CD14-positive monocyte (primary cell): Measurements from ENCODE around the gene NTSR2. TPM values are rescaled to one million over a fixed set of nuclear protein-coding genes. Genes with fewer than 3 reads are reported as not detected.

Experiments used
- DNase-seq, 3 donors: peaks; one replicate each; pipeline ENCODE4 v3.0.0-alpha.2; 2011 to 2022
- H2AFZ ChIP-seq: 2 replicates; pipeline ENCODE4 v1.6.0; 2012; ENCODE audit warnings: mild to moderate bottlenecking, low read depth, low read length, inconsistent platforms; ENCODE audit not compliant: insufficient read depth, poor library complexity, severe bottlenecking
- H3K27ac ChIP-seq, 2 donors: 1 replicate in 1 of 2; 2 replicates in 1 of 2; pipeline ENCODE4 v1.5.1; 2012 to 2013; ENCODE audit warnings: low read length in 2 of 2, control low read depth in 1 of 2, inconsistent platforms in 1 of 2, low read depth in 1 of 2, mild to moderate bottlenecking in 1 of 2
- H3K27me3 ChIP-seq, 2 donors: one replicate each; pipeline versions ENCODE4 v1.6.0 to v1.6.1; 2011 to 2013; ENCODE audit warnings: low read length in 2 of 2; ENCODE audit not compliant: control insufficient read depth in 2 of 2, insufficient read depth in 2 of 2
- H3K36me3 ChIP-seq, 2 donors: replicated peaks in 1 of 2; 1 replicate in 1 of 2; 2 replicates in 1 of 2; pipeline versions ENCODE4 v1.5.1 to v1.6.1; 2012 to 2013; ENCODE audit warnings: low read length in 2 of 2, control low read depth in 1 of 2, inconsistent platforms in 1 of 2, mild to moderate bottlenecking in 1 of 2; ENCODE audit not compliant: insufficient read depth in 2 of 2, control insufficient read depth in 1 of 2
- H3K4me1 ChIP-seq, 2 donors: 1 replicate in 1 of 2; 2 replicates in 1 of 2; pipeline versions ENCODE4 v1.5.1 to v1.6.1; 2012 to 2013; ENCODE audit warnings: low read length in 2 of 2, control low read depth in 1 of 2, inconsistent platforms in 1 of 2, mild to moderate bottlenecking in 1 of 2, moderate library complexity in 1 of 2; ENCODE audit not compliant: insufficient read depth in 2 of 2, control insufficient read depth in 1 of 2
- H3K4me2 ChIP-seq: replicated peaks from 2 replicates; pipeline ENCODE3; 2012; ENCODE audit warnings: low read length, moderate library complexity, mild to moderate bottlenecking; ENCODE audit not compliant: poor library complexity, severe bottlenecking; ENCODE audit errors: extremely low read depth
- H3K4me3 ChIP-seq, 3 experiments: fragments of 200-600 bp in 1 of 3; sonication (generic) in 1 of 3; replicated peaks in 1 of 3; 1 replicate in 2 of 3; 2 replicates in 1 of 3; pipeline ENCODE4 v1.5.1; 2011 to 2013; ENCODE audit warnings: low read length in 3 of 3, mild to moderate bottlenecking in 3 of 3, control low read depth in 2 of 3, low read depth in 2 of 3, inconsistent platforms in 1 of 3, moderate library complexity in 1 of 3
- H3K79me2 ChIP-seq: 2 replicates; pipeline ENCODE4 v1.6.0; 2012; ENCODE audit warnings: mild to moderate bottlenecking, control low read depth, inconsistent platforms, low read length, moderate library complexity; ENCODE audit not compliant: insufficient read depth
- H3K9ac ChIP-seq: 2 replicates; pipeline ENCODE4 v1.6.0; 2017; ENCODE audit warnings: low read length, mild to moderate bottlenecking; ENCODE audit not compliant: insufficient read depth, poor library complexity, severe bottlenecking
- H3K9me3 ChIP-seq, 2 donors: replicated peaks in 1 of 2; 1 replicate in 1 of 2; 2 replicates in 1 of 2; pipeline versions ENCODE4 v1.5.1 to v1.6.1; 2012 to 2013; ENCODE audit warnings: low read length in 2 of 2, control low read depth in 1 of 2; ENCODE audit not compliant: control insufficient read depth in 1 of 2, insufficient read depth in 1 of 2
- H4K20me1 ChIP-seq: 2 replicates; pipeline ENCODE4 v1.6.0; 2012; ENCODE audit warnings: mild to moderate bottlenecking, low read length, control low read depth, moderate library complexity; ENCODE audit not compliant: insufficient read depth
- H3K27ac Mint-ChIP-seq, 7 donors: one replicate each; pipeline ENCODE4 v1.8.0; 2020; ENCODE audit warnings: mild to moderate bottlenecking in 7 of 7, mixed read lengths in 7 of 7, moderate library complexity in 6 of 7, inconsistent platforms in 2 of 7
- H3K27me3 Mint-ChIP-seq, 3 donors: one replicate each; pipeline ENCODE4 v1.8.0; 2021 to 2022; ENCODE audit warnings: low read depth in 3 of 3, mild to moderate bottlenecking in 3 of 3, mixed read lengths in 3 of 3, moderate library complexity in 3 of 3, inconsistent platforms in 1 of 3
- H3K36me3 Mint-ChIP-seq, 2 donors: one replicate each; pipeline ENCODE4 v1.8.0; 2020; ENCODE audit warnings: mixed read lengths in 2 of 2, inconsistent platforms in 1 of 2, mild to moderate bottlenecking in 1 of 2
- H3K4me1 Mint-ChIP-seq: one replicate; pipeline ENCODE4 v1.8.0; 2020; ENCODE audit warnings: mild to moderate bottlenecking, mixed read lengths
- H3K4me3 Mint-ChIP-seq, 2 donors: one replicate each; pipeline ENCODE4 v1.8.0; 2020; ENCODE audit warnings: mild to moderate bottlenecking in 2 of 2, mixed read lengths in 2 of 2, moderate library complexity in 1 of 2
- H3K9me3 Mint-ChIP-seq, 7 donors: one replicate each; pipeline ENCODE4 v1.8.0; 2020 to 2022; ENCODE audit warnings: mixed read lengths in 7 of 7, mild to moderate bottlenecking in 6 of 7, moderate library complexity in 6 of 7, inconsistent platforms in 2 of 7
- CTCF ChIP-seq: fragments of 200-600 bp; IDR thresholded peaks from one replicate; pipeline ENCODE4 v1.8.0; 2022; ENCODE audit warnings: antibody characterized with exemption, mild to moderate bottlenecking
- WGBS: methylation state at CpG from one replicate; pipeline ENCODE4 v1.1.5; 2013; ENCODE audit warnings: missing lambda C conversion rate; ENCODE audit not compliant: insufficient coverage; 5-methylcytosine and 5-hydroxymethylcytosine counted together
- intact Hi-C, 2 donors: fragments of 100-400 bp; cut with micrococcal nuclease; formaldehyde crosslinking; loops; one replicate each; pipeline versions ENCODE4 v1.15.0 to v1.15.1; 2023
- polyA plus RNA-seq, 3 donors: library from polyadenylated mRNA; depleted of rRNA in 1 of 3; unstranded in 2 of 3; stranded (reverse) in 1 of 3; fragments of 300-500 nt in 2 of 3; fragments of >200 nt in 1 of 3; fragmentation: Illumina TruSeq in 2 of 3; gene quantifications; 1 replicate in 2 of 3; 2 replicates in 1 of 3; pipeline ENCODE4 v1.2.3, GENCODE V29; 2012 to 2021

NTSR2 gene
- polyA plus RNA-seq, 3 donors: not detected

- no peak overlapping the region for H3K4me2 ChIP-seq
- H3K4me3 ChIP-seq: no peak overlapping the region
- Mint-ChIP-seq H3K27me3 (peaks cover 2 to 7% (median 7%) of the 10 kb centered on the region in 3 donors), H3K9me3 (peaks cover 0 to 3% (median 2%) of the 10 kb centered on the region in 7 donors), H3K4me3 (no peak overlapping the region), H3K27ac (no peak overlapping the region), H3K4me1 (no peaks in the 10 kb centered on the region), H3K36me3 (no peaks in the 10 kb centered on the region)
- peaks cover 0 to 6% of the 10 kb centered on the region in 2 donors for H3K9me3 ChIP-seq
- H4K20me1 ChIP-seq: no peaks in the 10 kb centered on the region
- peaks cover 0 to 6% of the 10 kb centered on the region in 2 donors for H3K27me3 ChIP-seq
- H3K4me1 ChIP-seq: no peaks in the 10 kb centered on the region
- H3K27ac ChIP-seq: no peak overlapping the region
- intact Hi-C loops: no loop called here
- H2AFZ ChIP-seq: no peak overlapping the region
- TF ChIP-seq CTCF: no peak
- H3K36me3 ChIP-seq: no peaks in the 10 kb centered on the region
- H3K9ac ChIP-seq: no peak overlapping the region
- no peak for DNase-seq
- WGBS: 97% methylated on average over 6 of the region's 11 CpGs
- H3K79me2 ChIP-seq: no peaks in the 10 kb centered on the region
Measured at GRCh38 chr2:11657195-11657594, 12.8 kb downstream of the NTSR2 start.

- Mint-ChIP-seq H3K9me3 (peaks cover 0 to 2% (median 0%) of the 10 kb centered on the region in 7 donors), H3K4me1 (no peaks in the 10 kb centered on the region), H3K27ac (no peak overlapping the region), H3K27me3 (peaks cover 2 to 6% (median 5%) of the 10 kb centered on the region in 3 donors), H3K36me3 (no peaks in the 10 kb centered on the region), H3K4me3 (no peak overlapping the region)
- 88% methylated on average over 31 of the region's 31 CpGs for WGBS
- Histone ChIP-seq H3K9ac (no peak overlapping the region), H3K9me3 (peaks cover 0 to 1% of the 10 kb centered on the region in 2 donors), H3K4me1 (no peaks in the 10 kb centered on the region), H3K79me2 (no peaks in the 10 kb centered on the region), H3K4me3 (no peak overlapping the region), H4K20me1 (no peaks in the 10 kb centered on the region), H3K36me3 (no peaks in the 10 kb centered on the region), H3K27ac (no peak overlapping the region), H3K27me3 (peaks cover 0 to 6% of the 10 kb centered on the region in 2 donors), H3K4me2 (no peak overlapping the region), H2AFZ (no peak overlapping the region)
- no peak for TF ChIP-seq CTCF
- intact Hi-C loops: no loop called here
- no peak for DNase-seq
Measured at GRCh38 chr2:11656671-11657101, 13.3 kb downstream of the NTSR2 start.
